Lower leg skin (tissue), 4 donors: Measurements from ENCODE around the gene SULT1A1. TPM values are rescaled to one million over a fixed set of nuclear protein-coding genes. Genes with fewer than 3 reads are reported as not detected.
"Not testable (repeated sequence)": the region's sequence is repeated elsewhere in the genome, so short reads cannot be mapped to it uniquely, and the experiment has no call there.

ENCODE experiments used
- DNase-seq, 2 donors: peaks; one replicate each; pipeline ENCODE4 v3.0.0-alpha.2; 2019; ENCODE audit warnings: low spot score in 2 of 2
- H3K4me3 ChIP-seq: fragments of 200-600 bp; sonication (generic); 2 replicates; pipeline ENCODE4 v1.5.1; 2017; ENCODE audit warnings: mild to moderate bottlenecking, low read depth; ENCODE audit not compliant: poor library complexity, severe bottlenecking
- CTCF ChIP-seq, 3 donors: fragments of 450-650 bp; IDR thresholded peaks; one replicate each; pipeline ENCODE4 v1.5.1; 2016; ENCODE audit warnings: antibody characterized with exemption in 3 of 3, mild to moderate bottlenecking in 3 of 3, moderate library complexity in 2 of 3
- POLR2A ChIP-seq, 2 donors: fragments of 450-650 bp; IDR thresholded peaks; one replicate each; pipeline ENCODE4 v1.6.1; 2016 to 2017; ENCODE audit warnings: antibody characterized with exemption in 2 of 2, mild to moderate bottlenecking in 1 of 2, moderate library complexity in 1 of 2
- WGBS, 2 donors: methylation state at CpG; one replicate each; pipeline ENCODE4 v1.1.5; 2018; 5-methylcytosine and 5-hydroxymethylcytosine counted together
- intact Hi-C: fragments of 100-400 bp; cut with DNase I; formaldehyde crosslinking; loops from one replicate; pipeline ENCODE4 v1.15.0; 2023; ENCODE audit warnings: low total_unique reads
- total RNA-seq, 4 donors: library from RNA; depleted of rRNA; stranded (reverse); fragments of >200 nt; gene quantifications; one replicate each; pipeline ENCODE4 v1.1.0, GENCODE V29; 2016

The SULT1A1 gene
- total RNA-seq, 4 donors from 2014 or later, result 2.4 to 7.4 (median 3.1) TPM

- intact Hi-C loops, result no loop called here
- 71 to 74% methylated on average over 9 of the region's 9 CpGs for WGBS, 2 donors
- H3K4me3 ChIP-seq, result no peak overlapping the region
- no peak for DNase-seq
- no peak for TF ChIP-seq CTCF (IDR thresholded peaks at IDR 0.05)
- TF ChIP-seq POLR2A (IDR thresholded peaks at IDR 0.05), result no peak
Observed at GRCh38 chr16:28597692-28598261, 12.1 kb downstream of the SULT1A1 start.

GRCh38 chr16:28596840-28597691 lies 12.8 kb downstream of the SULT1A1 start, which contains the start of gene SULT1A2:
TSS of gene SULT1A2 (minus strand) at chr16:28597050. CDS start at chr16:28595930, 1,120 bp downstream.
- TF ChIP-seq POLR2A (IDR thresholded peaks at IDR 0.05), result no peak
- no peak for TF ChIP-seq CTCF (IDR thresholded peaks at IDR 0.05)
- 30 to 57% methylated on average over 11 of the region's 11 CpGs for WGBS, 2 donors
- intact Hi-C loops, result no loop called here
- no peak for DNase-seq
- H3K4me3 ChIP-seq, result no peak within 1 kb of the TSS

GRCh38 chr16:28596115-28596630 lies 13.7 kb downstream of the SULT1A1 start:
- DNase-seq, result no peak
- WGBS, 2 donors, result 73 to 79% methylated on average over 8 of the region's 8 CpGs
- intact Hi-C loops, result no loop called here
- TF ChIP-seq POLR2A (IDR thresholded peaks at IDR 0.05) (no peak), CTCF (IDR thresholded peaks at IDR 0.05) (no peak)
- H3K4me3 ChIP-seq, result no peak overlapping the region

- intact Hi-C loops, DNase-seq, H3K4me3 ChIP-seq: not testable (repeated sequence)
- 86 to 95% methylated on average over 5 to 6 of the region's 6 CpGs for WGBS, 2 donors
Observed at GRCh38 chr16:28595451-28595850, 14.4 kb downstream of the SULT1A1 start.

GRCh38 chr16:28592979-28593553 lies 16.8 kb downstream of the SULT1A1 start:
- no peak for DNase-seq
- TF ChIP-seq POLR2A (IDR thresholded peaks at IDR 0.05), result no peak
- H3K4me3 ChIP-seq, result no peak overlapping the region
- intact Hi-C loops, result no loop called here
- 81 to 84% methylated on average over 13 of the region's 13 CpGs for WGBS, 2 donors

- H3K4me3 ChIP-seq, result no peak overlapping the region
- no peak for DNase-seq
- intact Hi-C loops, result no loop called here
- 84 to 94% methylated on average over 5 of the region's 5 CpGs for WGBS, 2 donors
- no peak for TF ChIP-seq POLR2A (IDR thresholded peaks at IDR 0.05)
- no peak for TF ChIP-seq CTCF (IDR thresholded peaks at IDR 0.05)
Observed at GRCh38 chr16:28592511-28592910, 17.3 kb downstream of the SULT1A1 start.
